ENCODE results near the gene ACVR1B.

ACVR1B gene

GRCh38 chr12:51922762-51923505 lies 28.6 kb upstream of the ACVR1B start:
- H3K4me1 ChIP-seq (ENCODE audit: insufficient read depth, low read length): no peaks in the 10 kb centered on the region
- no peak overlapping the region for H3K4me2 ChIP-seq (ENCODE audit: insufficient read depth, low read length)
- no peaks in the 10 kb centered on the region for H3K27me3 ChIP-seq (ENCODE audit: insufficient read depth, low read length, poor library complexity)
- no peaks in the 10 kb centered on the region for H3K36me3 ChIP-seq (ENCODE audit: insufficient read depth, low read length)
- H3K27ac ChIP-seq (ENCODE audit: low read length): no peak overlapping the region
- DNase-seq (no peak), ATAC-seq (ENCODE audit: insufficient read depth, low read depth) (no peak)
- no peaks in the 10 kb centered on the region for H4K20me1 ChIP-seq (ENCODE audit: insufficient read depth, low read length)
- no peaks in the 10 kb centered on the region for H3K9me3 ChIP-seq (ENCODE audit: insufficient read depth, low read length, severe bottlenecking)
- H3K4me3 ChIP-seq (ENCODE audit: low read depth in 1 of 2, low read length in 2 of 2): no peak overlapping the region
- TF ChIP-seq CTCF (IDR thresholded peaks at IDR 0.05; ENCODE audit: borderline replicate concordance, extremely low read depth, low read length, poor library complexity, severe bottlenecking) (no peak), EZH2 (IDR thresholded peaks at IDR 0.05; ENCODE audit: borderline replicate concordance, low read depth, low read length, severe bottlenecking) (no peak)
- H3K9ac ChIP-seq (ENCODE audit: low read depth, low read length): no peak overlapping the region
- no peaks in the 10 kb centered on the region for H3K79me2 ChIP-seq (ENCODE audit: insufficient read depth, low read length)
- peak overlapping the region; percentile 38; the same call in 1 of the 2 replicates for H2AFZ ChIP-seq (ENCODE audit: low read depth, low read length)

GRCh38 chr12:51923506-51924365 lies 27.8 kb upstream of the ACVR1B start:
- no peaks in the 10 kb centered on the region for H3K9me3 ChIP-seq (ENCODE audit: insufficient read depth, low read length, severe bottlenecking)
- peak; percentile 16 for DNase-seq
- no peak overlapping the region for H3K4me3 ChIP-seq (ENCODE audit: low read depth in 1 of 2, low read length in 2 of 2)
- no peak overlapping the region for H3K9ac ChIP-seq (ENCODE audit: low read depth, low read length)
- no peaks in the 10 kb centered on the region for H4K20me1 ChIP-seq (ENCODE audit: insufficient read depth, low read length)
- H3K4me1 ChIP-seq (ENCODE audit: insufficient read depth, low read length): no peaks in the 10 kb centered on the region
- no peak; the same call in 2 of the 3 replicates for ATAC-seq (ENCODE audit: insufficient read depth, low read depth)
- no peak overlapping the region for H3K27ac ChIP-seq (ENCODE audit: low read length)
- no peak overlapping the region for H2AFZ ChIP-seq (ENCODE audit: low read depth, low read length)
- no peaks in the 10 kb centered on the region for H3K36me3 ChIP-seq (ENCODE audit: insufficient read depth, low read length)
- no peak overlapping the region for H3K4me2 ChIP-seq (ENCODE audit: insufficient read depth, low read length)
- H3K79me2 ChIP-seq (ENCODE audit: insufficient read depth, low read length): no peaks in the 10 kb centered on the region
- peak; percentile 67 for TF ChIP-seq CTCF (IDR thresholded peaks at IDR 0.05; ENCODE audit: borderline replicate concordance, extremely low read depth, low read length, poor library complexity, severe bottlenecking)
- TF ChIP-seq EZH2 (IDR thresholded peaks at IDR 0.05; ENCODE audit: borderline replicate concordance, low read depth, low read length, severe bottlenecking): no peak
- no peaks in the 10 kb centered on the region for H3K27me3 ChIP-seq (ENCODE audit: insufficient read depth, low read length, poor library complexity)

GRCh38 chr12:51924551-51925319 lies 26.8 kb upstream of the ACVR1B start:
- no peaks in the 10 kb centered on the region for H3K9me3 ChIP-seq (ENCODE audit: insufficient read depth, low read length, severe bottlenecking)
- no peak overlapping the region for H3K4me3 ChIP-seq (ENCODE audit: low read depth in 1 of 2, low read length in 2 of 2)
- H4K20me1 ChIP-seq (ENCODE audit: insufficient read depth, low read length): no peaks in the 10 kb centered on the region
- H3K27ac ChIP-seq (ENCODE audit: low read length): no peak overlapping the region
- H3K9ac ChIP-seq (ENCODE audit: low read depth, low read length): no peak overlapping the region
- no peak overlapping the region for H3K4me2 ChIP-seq (ENCODE audit: insufficient read depth, low read length)
- no peak for TF ChIP-seq EZH2 (IDR thresholded peaks at IDR 0.05; ENCODE audit: borderline replicate concordance, low read depth, low read length, severe bottlenecking)
- no peak for TF ChIP-seq CTCF (IDR thresholded peaks at IDR 0.05; ENCODE audit: borderline replicate concordance, extremely low read depth, low read length, poor library complexity, severe bottlenecking)
- H2AFZ ChIP-seq (ENCODE audit: low read depth, low read length): no peak overlapping the region
- H3K27me3 ChIP-seq (ENCODE audit: insufficient read depth, low read length, poor library complexity): no peaks in the 10 kb centered on the region
- H3K36me3 ChIP-seq (ENCODE audit: insufficient read depth, low read length): no peaks in the 10 kb centered on the region
- ATAC-seq (ENCODE audit: insufficient read depth, low read depth): no peak
- no peaks in the 10 kb centered on the region for H3K79me2 ChIP-seq (ENCODE audit: insufficient read depth, low read length)
- no peak for DNase-seq
- no peaks in the 10 kb centered on the region for H3K4me1 ChIP-seq (ENCODE audit: insufficient read depth, low read length)

Data from DND-41 (cell line).